Kidney (tissue), 14 donors: ENCODE results near the gene CMYA5. TPM values are rescaled to one million over a fixed set of nuclear protein-coding genes. Genes with fewer than 3 reads are reported as not detected.
"Not testable (repeated sequence)": the region's sequence is repeated elsewhere in the genome, so short reads cannot be mapped to it uniquely, and the experiment has no call there.

Experiments
- DNase-seq, 5 donors: peaks; one replicate each; pipeline ENCODE4 v3.0.0-alpha.2; 2013 to 2020
- FAIRE-seq: peaks from 2 replicates; lab custom pipeline; 2012; peaks lifted over from hg19 to GRCh38; lab: Jason Lieb, UNC
- H3K27ac ChIP-seq, 2 donors: one replicate each; pipeline ENCODE4 v1.7.0; 2013; ENCODE audit warnings: low read depth in 2 of 2, low read length in 2 of 2, inconsistent platforms in 1 of 2
- H3K27me3 ChIP-seq: one replicate; pipeline ENCODE4 v1.7.1; 2013; ENCODE audit warnings: low read length, inconsistent platforms; ENCODE audit not compliant: control insufficient read depth, insufficient read depth
- H3K36me3 ChIP-seq, 3 donors: one replicate each; pipeline versions ENCODE4 v1.7.0 to v1.7.1; 2013; ENCODE audit warnings: low read length in 3 of 3, control low read depth in 1 of 3, inconsistent platforms in 1 of 3; ENCODE audit not compliant: insufficient read depth in 3 of 3, control insufficient read depth in 2 of 3
- H3K4me1 ChIP-seq, 3 donors: one replicate each; pipeline versions ENCODE4 v1.7.0 to v1.7.1; 2013; ENCODE audit warnings: low read length in 3 of 3, inconsistent platforms in 1 of 3, low read depth in 1 of 3; ENCODE audit not compliant: control insufficient read depth in 2 of 3, insufficient read depth in 2 of 3
- H3K4me3 ChIP-seq, 3 donors: one replicate each; pipeline versions ENCODE4 v1.7.0 to v1.8.1; 2013; ENCODE audit warnings: low read length in 3 of 3, control low read depth in 1 of 3, inconsistent platforms in 1 of 3
- H3K9ac ChIP-seq, 3 donors: one replicate each; pipeline versions ENCODE4 v1.7.0 to v1.7.1; 2013; ENCODE audit warnings: low read length in 3 of 3, control low read depth in 1 of 3, inconsistent platforms in 1 of 3
- H3K9me3 ChIP-seq, 3 donors: one replicate each; pipeline versions ENCODE4 v1.7.0 to v1.7.1; 2013; ENCODE audit warnings: low read length in 3 of 3, control low read depth in 1 of 3, inconsistent platforms in 1 of 3; ENCODE audit not compliant: control insufficient read depth in 2 of 3, insufficient read depth in 1 of 3
- CTCF ChIP-seq: IDR thresholded peaks from 3 replicates; pipeline ENCODE4 v1.5.1; 2012; ENCODE audit warnings: mild to moderate bottlenecking, moderate library complexity, borderline replicate concordance; ENCODE audit not compliant: insufficient read depth; ENCODE audit errors: extremely low read depth
- intact Hi-C: fragments of 100-400 bp; cut with DNase I; formaldehyde crosslinking; loops from one replicate; pipeline ENCODE4 v1.11.1; 2022
- polyA plus RNA-seq: library from polyadenylated mRNA; stranded (reverse); fragments of 350-450 nt; fragmentation: Illumina TruSeq; extraction: RNeasy Lipid Tissue Mini Kit (QIAGEN cat#74804); gene quantifications from one replicate; pipeline ENCODE4 v1.2.3, GENCODE V29; 2014; ENCODE audit warnings: low read depth, low replicate concordance; ENCODE audit not compliant: insufficient read depth
- total RNA-seq: library from RNA; stranded (reverse); fragmentation: NEBNext Ultra II Directional; extraction: Animal tissue kit (Norgen Biotek cat#: 25700); gene quantifications from one replicate; pipeline ENCODE4 v1.2.1, GENCODE V29; 2021
- donor health status: control.
- donor health status: control.
- donor health status: control.
- donor health status: control.
- donor health status: control.
- donor health status: DM: yes; HTN: yes; CAD: no.
- donor health status: Normal renal cell carcinoma (clear cell type).

The CMYA5 gene
- total and polyA plus RNA-seq, 2 donors from 2014 or later, result 6.1 to 6.5 TPM

- Histone ChIP-seq H3K9me3 (no peaks in the 10 kb centered on the region), H3K27me3 (no peaks in the 10 kb centered on the region), H3K4me3 (no peak overlapping the region), H3K4me1 (peaks cover 0 to 21% (median 7%) of the 10 kb centered on the region in 3 donors), H3K36me3 (no peaks in the 10 kb centered on the region), H3K27ac (peak overlapping the region in 1 of 2 donors; percentile 15), H3K9ac (no peak overlapping the region)
- no peak for TF ChIP-seq CTCF
- no peak for DNase-seq
- FAIRE-seq, result no peak
- intact Hi-C loops, result no loop called here
These were observed 85.2 kb downstream of the CMYA5 start for GRCh38 chr5:79774855-79775237.

DNA sequence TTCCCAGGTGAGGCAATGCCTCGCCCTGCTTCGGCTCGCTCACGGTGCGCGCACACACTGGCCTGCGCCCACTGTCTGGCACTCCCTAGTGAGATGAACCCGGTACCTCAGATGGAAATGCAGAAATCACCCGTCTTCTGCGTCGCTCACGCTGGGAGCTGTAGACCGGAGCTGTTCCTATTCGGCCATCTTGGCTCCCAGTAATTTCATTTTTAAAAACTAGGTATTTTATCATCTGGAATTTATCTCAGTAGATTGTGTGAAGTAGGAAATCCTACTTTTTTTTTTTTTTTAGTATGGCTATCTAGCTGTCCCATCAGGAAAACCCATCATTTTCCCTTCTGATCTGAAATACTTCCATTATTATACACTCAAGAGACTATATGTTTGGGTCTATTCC is 95.1 kb downstream of the CMYA5 start:
- H3K9me3 ChIP-seq, H3K4me3 ChIP-seq, DNase-seq, H3K27me3 ChIP-seq, H3K9ac ChIP-seq, FAIRE-seq, H3K36me3 ChIP-seq, intact Hi-C loops, H3K27ac ChIP-seq: not testable (repeated sequence)
- peaks cover 0 to 22% (median 6%) of the 10 kb centered on the region in 3 donors for H3K4me1 ChIP-seq

DNA sequence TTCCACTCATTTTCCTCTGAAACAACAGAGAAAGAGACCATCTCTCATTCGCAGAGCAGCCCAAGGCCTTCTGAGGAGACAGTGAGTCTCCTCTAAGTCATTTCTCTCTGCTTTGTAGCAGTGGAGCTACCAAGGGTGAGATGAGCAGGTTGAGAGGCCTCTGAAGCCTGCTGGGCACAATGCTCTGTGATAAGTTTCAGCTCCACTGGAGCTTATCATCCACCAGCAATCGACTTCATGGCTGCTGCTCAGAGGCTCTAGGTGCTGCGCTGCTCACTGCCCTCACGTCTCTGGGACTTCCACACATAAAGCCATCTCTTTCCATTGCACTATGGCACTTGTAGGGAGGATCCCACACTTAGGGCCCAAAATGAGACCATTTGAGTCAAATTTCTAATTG is 96.3 kb downstream of the CMYA5 start:
- no peaks in the 10 kb centered on the region for H3K9me3 ChIP-seq
- H3K4me1 ChIP-seq, result peaks cover 0 to 22% (median 6%) of the 10 kb centered on the region in 3 donors
- no peaks in the 10 kb centered on the region for H3K36me3 ChIP-seq
- intact Hi-C loops, result no loop called here
- H3K27ac ChIP-seq, result peak overlapping the region in 1 of 2 donors; percentile 8
- H3K4me3 ChIP-seq, result no peak overlapping the region
- DNase-seq (no peak), FAIRE-seq (no peak)
- H3K9ac ChIP-seq, result no peak overlapping the region
- no peak for TF ChIP-seq CTCF
- H3K27me3 ChIP-seq, result no peaks in the 10 kb centered on the region

GRCh38 chr5:79787448-79787847 is 97.8 kb downstream of the CMYA5 start:
- Histone ChIP-seq H3K9ac (no peak overlapping the region), H3K4me3 (no peak overlapping the region), H3K27ac (no peak overlapping the region), H3K36me3 (no peaks in the 10 kb centered on the region), H3K9me3 (no peaks in the 10 kb centered on the region), H3K27me3 (no peaks in the 10 kb centered on the region), H3K4me1 (peaks cover 0 to 30% (median 8%) of the 10 kb centered on the region in 3 donors)
- FAIRE-seq, result no peak
- intact Hi-C loops, result no loop called here
- DNase-seq, result no peak
- no peak for TF ChIP-seq CTCF
